ENCODE measurements around the gene ANO1.

GRCh38 chr11:70194792-70195791 is 117.0 kb downstream of the ANO1 start:
- TF ChIP-seq CTCF (IDR thresholded peaks at IDR 0.05) (no peak), POLR2A (IDR thresholded peaks at IDR 0.05) (no peak), POLR2AphosphoS5 (IDR thresholded peaks at IDR 0.05) (no peak), EP300 (IDR thresholded peaks at IDR 0.05) (no peak)
